Left lung (tissue), 10 donors: ENCODE results near the gene SLC9A3. TPM values are rescaled to one million over a fixed set of nuclear protein-coding genes. Genes with fewer than 3 reads are reported as not detected.

Experiments used
- ATAC-seq: fragments of 200-7000 bp; cut with Tn5 transposase; one replicate; pipeline ENCODE4 v1.9.1; 2020; ENCODE audit warnings: moderate library complexity
- DNase-seq, 4 donors: peaks; one replicate each; pipeline ENCODE4 v3.0.0-alpha.2; 2013 to 2020
- H3K27ac ChIP-seq, 2 donors: fragments of 200-600 bp; sonication (generic) in 1 of 2; one replicate each; pipeline versions ENCODE4 v1.5.0 to v1.8.0; 2020 to 2021
- H3K27me3 ChIP-seq, 2 donors: fragments of 200-600 bp; sonication (generic) in 1 of 2; one replicate each; pipeline versions ENCODE4 v1.5.0 to v1.8.0; 2020 to 2021
- H3K36me3 ChIP-seq, 2 donors: fragments of 200-600 bp; sonication (generic) in 1 of 2; one replicate each; pipeline versions ENCODE4 v1.5.0 to v1.8.0; 2020 to 2021
- H3K4me1 ChIP-seq, 2 donors: fragments of 200-600 bp; one replicate each; pipeline ENCODE4 v1.8.0; 2021
- H3K4me3 ChIP-seq, 2 donors: fragments of 200-600 bp; sonication (generic) in 1 of 2; one replicate each; pipeline versions ENCODE4 v1.5.0 to v1.8.0; 2020 to 2021; ENCODE audit warnings: mild to moderate bottlenecking in 1 of 2
- H3K9me3 ChIP-seq, 2 donors: fragments of 200-600 bp; sonication (generic) in 1 of 2; one replicate each; pipeline versions ENCODE4 v1.5.0 to v1.8.0; 2020 to 2021
- intact Hi-C, 2 donors: fragments of 100-400 bp; cut with DNase I; formaldehyde crosslinking; loops; one replicate each; pipeline versions ENCODE4 v1.11.2 to v1.14.2; 2022
- polyA plus RNA-seq, 6 donors: library from polyadenylated mRNA; unstranded; fragments of 120-200 nt; gene quantifications; one replicate each; pipeline ENCODE4 v1.2.1, GENCODE V29; 2013; ENCODE audit not compliant: insufficient read length in 6 of 6
- total RNA-seq, 2 donors: library from RNA; stranded (reverse); fragmentation: NEBNext Ultra II Directional; extraction: Animal tissue kit (Norgen Biotek cat#: 25700); gene quantifications; one replicate each; pipeline ENCODE4 v1.2.1, GENCODE V29; 2021
- TF ChIP-seq, protein P1 (sequence below), 2 donors: fragments of 200-600 bp; sonication (generic) in 1 of 2; IDR thresholded peaks; one replicate each; pipeline versions ENCODE4 v1.5.0 to v1.8.0; 2021; ENCODE audit warnings: antibody characterized with exemption in 2 of 2
- donor health status: DM: no; HTN: yes; CAD: no.
- donor health status: DM: no; HTN: no; CAD: no.

SLC9A3 gene
- total and polyA plus RNA-seq, 8 donors, result 0.99 to 4.3 (median 2.9) TPM

DNA sequence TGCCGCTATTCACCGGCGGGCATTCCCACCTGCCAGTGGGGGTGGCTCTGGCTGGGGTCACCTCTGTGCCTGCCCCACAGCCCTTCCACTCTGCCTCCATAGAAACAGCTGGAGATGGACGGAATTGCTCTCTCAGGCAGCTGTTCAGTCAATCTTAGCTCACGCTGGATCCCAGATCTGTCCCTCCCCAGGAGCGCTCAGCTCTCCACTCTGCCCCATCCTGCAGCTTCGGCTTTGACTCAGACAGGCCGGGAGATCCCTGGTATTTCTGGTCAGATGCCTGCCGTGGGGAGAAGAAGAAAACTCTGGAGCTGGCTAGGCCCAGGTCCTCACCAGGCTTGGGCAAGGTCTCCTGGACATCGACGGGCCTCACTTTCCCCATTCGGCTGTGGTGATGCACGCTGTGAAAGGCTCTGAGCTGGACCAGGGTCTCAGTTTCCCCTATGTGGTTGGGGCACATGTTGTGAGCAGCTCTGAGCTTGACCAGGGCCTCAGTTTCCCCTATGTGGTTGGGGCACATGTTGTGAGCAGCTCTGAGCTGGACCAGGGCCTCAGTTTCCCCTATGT lies 7.6 kb upstream of the SLC9A3 start:
- DNase-seq (peak in 1 of 4 donors; percentile 23), ATAC-seq (no peak)
- no peaks in the 10 kb centered on the region for H3K36me3 ChIP-seq
- no peak overlapping the region for H3K27ac ChIP-seq
- H3K4me3 ChIP-seq, result no peak overlapping the region
- TF ChIP-seq, protein P1, sequence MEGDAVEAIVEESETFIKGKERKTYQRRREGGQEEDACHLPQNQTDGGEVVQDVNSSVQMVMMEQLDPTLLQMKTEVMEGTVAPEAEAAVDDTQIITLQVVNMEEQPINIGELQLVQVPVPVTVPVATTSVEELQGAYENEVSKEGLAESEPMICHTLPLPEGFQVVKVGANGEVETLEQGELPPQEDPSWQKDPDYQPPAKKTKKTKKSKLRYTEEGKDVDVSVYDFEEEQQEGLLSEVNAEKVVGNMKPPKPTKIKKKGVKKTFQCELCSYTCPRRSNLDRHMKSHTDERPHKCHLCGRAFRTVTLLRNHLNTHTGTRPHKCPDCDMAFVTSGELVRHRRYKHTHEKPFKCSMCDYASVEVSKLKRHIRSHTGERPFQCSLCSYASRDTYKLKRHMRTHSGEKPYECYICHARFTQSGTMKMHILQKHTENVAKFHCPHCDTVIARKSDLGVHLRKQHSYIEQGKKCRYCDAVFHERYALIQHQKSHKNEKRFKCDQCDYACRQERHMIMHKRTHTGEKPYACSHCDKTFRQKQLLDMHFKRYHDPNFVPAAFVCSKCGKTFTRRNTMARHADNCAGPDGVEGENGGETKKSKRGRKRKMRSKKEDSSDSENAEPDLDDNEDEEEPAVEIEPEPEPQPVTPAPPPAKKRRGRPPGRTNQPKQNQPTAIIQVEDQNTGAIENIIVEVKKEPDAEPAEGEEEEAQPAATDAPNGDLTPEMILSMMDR (IDR thresholded peaks at IDR 0.05), result no peak
- no peaks in the 10 kb centered on the region for H3K9me3 ChIP-seq
- H3K4me1 ChIP-seq, result peaks cover 0 to 12% of the 10 kb centered on the region in 2 donors
- intact Hi-C loops, result no loop called here
- peaks cover 66 to 95% of the 10 kb centered on the region in 2 donors for H3K27me3 ChIP-seq

- peaks cover 0 to 12% of the 10 kb centered on the region in 2 donors for H3K4me1 ChIP-seq
- peak in 1 of 4 donors; percentile 64 for DNase-seq
- no peak for ATAC-seq
- H3K9me3 ChIP-seq, result no peaks in the 10 kb centered on the region
- no peaks in the 10 kb centered on the region for H3K36me3 ChIP-seq
- peaks cover 71 to 100% of the 10 kb centered on the region in 2 donors for H3K27me3 ChIP-seq
- TF ChIP-seq, protein P1 (IDR thresholded peaks at IDR 0.05), result no peak
- intact Hi-C loops, result no loop called here
- H3K4me3 ChIP-seq, result no peak overlapping the region
- H3K27ac ChIP-seq, result no peak overlapping the region
Measured at GRCh38 chr5:531101-531748, 7.0 kb upstream of the SLC9A3 start.

GRCh38 chr5:530001-530955 lies 6.0 kb upstream of the SLC9A3 start:
- ATAC-seq (peak; percentile 62), DNase-seq (peak in 1 of 4 donors; percentile 60)
- intact Hi-C loops, result no loop called here
- Histone ChIP-seq H3K27me3 (peaks cover 80 to 100% of the 10 kb centered on the region in 2 donors), H3K9me3 (no peaks in the 10 kb centered on the region), H3K36me3 (no peaks in the 10 kb centered on the region), H3K4me3 (no peak overlapping the region), H3K4me1 (peaks cover 0 to 12% of the 10 kb centered on the region in 2 donors), H3K27ac (no peak overlapping the region)
- TF ChIP-seq, protein P1 (IDR thresholded peaks at IDR 0.05), result no peak

GRCh38 chr5:528629-529511 lies 4.6 kb upstream of the SLC9A3 start:
- Histone ChIP-seq H3K4me3 (no peak overlapping the region), H3K27ac (no peak overlapping the region), H3K4me1 (peaks cover 0 to 22% of the 10 kb centered on the region in 2 donors), H3K9me3 (no peaks in the 10 kb centered on the region), H3K27me3 (peaks cover 85 to 100% of the 10 kb centered on the region in 2 donors), H3K36me3 (no peaks in the 10 kb centered on the region)
- intact Hi-C loops, result no loop called here
- no peak for ATAC-seq
- TF ChIP-seq, protein P1 (IDR thresholded peaks at IDR 0.05), result no peak
- peak in 1 of 4 donors; percentile 73 for DNase-seq
